A549 (cell line): ENCODE results near the gene RIPOR2. TPM values are rescaled to one million over a fixed set of nuclear protein-coding genes. Genes with fewer than 3 reads are reported as not detected.
A peak's percentile ranks its signal among the peaks of the same experiment; 100 is the strongest.

Source experiments
- ATAC-seq, 2 experiments: fragments of 200-7000 bp in 1 of 2; fragments of >200 bp in 1 of 2; cut with Nextera tagmentation in 1 of 2; cut with Tn5 transposase in 1 of 2; 3 replicates each; pipeline versions ENCODE4 v1.8.0 to v1.9.1; 2018 to 2020; ENCODE audit warnings: mild to moderate bottlenecking in 1 of 2, moderate library complexity in 1 of 2
- CTCF ChIA-PET: fragments of 300-600 bp; sonication (Branson Sonifier 250); formaldehyde crosslinking; extraction: SDS; loops from one replicate; lab custom pipeline; 2021; ENCODE audit warnings: antibody characterized with exemption, inconsistent platforms; lab: Yijun Ruan, JAX
- POLR2A ChIA-PET: fragments of 350-600 bp; formaldehyde crosslinking; extraction: SDS; loops from one replicate; lab custom pipeline; 2021; ENCODE audit warnings: antibody characterized with exemption, inconsistent platforms; lab: Yijun Ruan, JAX
- DNase-seq, 2 experiments: peaks; one replicate each; pipeline versions ENCODE4 v3.0.0 to v3.0.0-alpha.2; 2011 to 2016; ENCODE audit warnings: low read depth in 1 of 2, low spot score in 1 of 2
- FAIRE-seq: peaks from 2 replicates; lab custom pipeline; 2011; peaks lifted over from hg19 to GRCh38; lab: Jason Lieb, UNC
- H3K27ac ChIP-seq, 2 experiments: fragments of >200 bp; sonication (Bioruptor Twin); formaldehyde crosslinking; 3 replicates each; pipeline ENCODE4 v1.5.1; 2016 to 2017
- H3K4me1 ChIP-seq: fragments of >200 bp; sonication (Bioruptor Twin); formaldehyde crosslinking; 3 replicates; pipeline ENCODE4 v1.6.1; 2016
- H3K4me2 ChIP-seq: fragments of >200 bp; sonication (Bioruptor Twin); formaldehyde crosslinking; 3 replicates; pipeline ENCODE4 v1.6.1; 2016
- H3K4me3 ChIP-seq: fragments of >200 bp; sonication (Bioruptor Twin); formaldehyde crosslinking; 3 replicates; pipeline ENCODE4 v1.5.1; 2016
- H3K9me3 ChIP-seq: fragments of >200 bp; sonication (Bioruptor Twin); formaldehyde crosslinking; 3 replicates; pipeline ENCODE4 v1.6.1; 2016
- ATOH8 ChIP-seq: fragments of 250-450 bp; sonication (Bioruptor Pico); IDR thresholded peaks from 2 replicates; pipeline ENCODE4 v1.5.0; 2020; ENCODE audit warnings: low read depth, mild to moderate bottlenecking, moderate library complexity
- CBX2 ChIP-seq: fragments of 200-600 bp; sonication (generic); IDR thresholded peaks from 2 replicates; pipeline ENCODE4 v1.6.1; 2016; ENCODE audit warnings: low read depth, mild to moderate bottlenecking, borderline replicate concordance
- CBX8 ChIP-seq: fragments of 200-600 bp; sonication (generic); IDR thresholded peaks from 2 replicates; pipeline ENCODE4 v1.6.1; 2016
- CEBPB ChIP-seq, 2 experiments: fragments of >200 bp in 1 of 2; sonication (Bioruptor Twin) in 1 of 2; formaldehyde crosslinking in 1 of 2; IDR thresholded peaks; 2 replicates each; pipeline ENCODE4 v1.6.1; 2012 to 2016
- CHD2 ChIP-seq: fragments of 150-350 bp; IDR thresholded peaks from 2 replicates; pipeline ENCODE4 v1.6.1; 2014; ENCODE audit warnings: low read length; ENCODE audit not compliant: partially characterized antibody
- CHD4 ChIP-seq: fragments of 200-600 bp; sonication (generic); IDR thresholded peaks from 2 replicates; pipeline ENCODE4 v1.6.1; 2016; ENCODE audit warnings: antibody characterized with exemption, mild to moderate bottlenecking, borderline replicate concordance
- EHF ChIP-seq: fragments of 250-450 bp; sonication (Bioruptor Pico); IDR thresholded peaks from 2 replicates; pipeline ENCODE4 v1.5.0; 2020; ENCODE audit warnings: mild to moderate bottlenecking
- FOSB ChIP-seq: fragments of 250-450 bp; sonication (Bioruptor Pico); IDR thresholded peaks from 2 replicates; pipeline ENCODE4 v1.5.0; 2020; ENCODE audit warnings: mild to moderate bottlenecking, moderate library complexity
- FOSL2 ChIP-seq, 2 experiments: fragments of 450-650 bp in 1 of 2; fragments of >200 bp in 1 of 2; sonication (Bioruptor Twin) in 1 of 2; formaldehyde crosslinking; IDR thresholded peaks; 2 replicates each; pipeline versions ENCODE4 v1.5.0 to v1.6.1; 2016 to 2020; ENCODE audit warnings: mild to moderate bottlenecking in 1 of 2, moderate library complexity in 1 of 2
- FOXS1 ChIP-seq: fragments of 250-450 bp; sonication (Bioruptor Pico); IDR thresholded peaks from 2 replicates; pipeline ENCODE4 v1.5.0; 2020; ENCODE audit warnings: mild to moderate bottlenecking, moderate library complexity
- HEYL ChIP-seq: fragments of 250-450 bp; sonication (Bioruptor Pico); IDR thresholded peaks from 2 replicates; pipeline ENCODE4 v1.8.0; 2021; ENCODE audit warnings: mild to moderate bottlenecking, moderate library complexity
- HOXB13 ChIP-seq: fragments of 250-450 bp; sonication (Bioruptor Pico); IDR thresholded peaks from 2 replicates; pipeline ENCODE4 v1.5.0; 2020; ENCODE audit warnings: low read depth, mild to moderate bottlenecking, moderate library complexity
- HOXB5 ChIP-seq: fragments of 250-450 bp; sonication (Bioruptor Pico); IDR thresholded peaks from 2 replicates; pipeline ENCODE4 v1.5.0; 2020; ENCODE audit warnings: mild to moderate bottlenecking, moderate library complexity
- KDM5A ChIP-seq: fragments of 200-600 bp; sonication (generic); IDR thresholded peaks from 2 replicates; pipeline ENCODE4 v1.6.1; 2016; ENCODE audit warnings: antibody characterized with exemption, mild to moderate bottlenecking
- MAFK ChIP-seq: fragments of 450-650 bp; IDR thresholded peaks from 2 replicates; pipeline ENCODE4 v1.6.1; 2014; ENCODE audit not compliant: partially characterized antibody
- MAZ ChIP-seq: fragments of 150-350 bp; IDR thresholded peaks from 2 replicates; pipeline ENCODE4 v1.6.1; 2014; ENCODE audit warnings: antibody characterized with exemption, low read depth, low read length, borderline replicate concordance
- MYC ChIP-seq: IDR thresholded peaks from 2 replicates; pipeline ENCODE4 v1.6.1; 2012; ENCODE audit warnings: mild to moderate bottlenecking, inconsistent platforms, low read length, improper control_type of control experiment, borderline replicate concordance
- NFE2L2 ChIP-seq: fragments of 150-350 bp; conservative IDR thresholded peaks from 2 replicates; pipeline ENCODE4 v1.6.1; 2014; ENCODE audit warnings: low read length
- NR3C1 ChIP-seq: fragments of >200 bp; sonication (Bioruptor Twin); formaldehyde crosslinking; IDR thresholded peaks from 3 replicates; pipeline ENCODE4 v1.6.1; 2017
- PHF8 ChIP-seq: fragments of 200-600 bp; sonication (generic); IDR thresholded peaks from 2 replicates; pipeline ENCODE4 v1.6.1; 2016; ENCODE audit warnings: low read depth, mild to moderate bottlenecking, antibody characterized with exemption, moderate library complexity, borderline replicate concordance
- POLR2AphosphoS2 ChIP-seq: conservative IDR thresholded peaks from 2 replicates; pipeline ENCODE4 v1.6.1; 2012; ENCODE audit warnings: low read length, improper control_type of control experiment, inconsistent platforms
- RARB ChIP-seq: fragments of 250-450 bp; sonication (Bioruptor Pico); IDR thresholded peaks from 2 replicates; pipeline ENCODE4 v1.8.0; 2021; ENCODE audit warnings: mild to moderate bottlenecking, moderate library complexity
- RNF2 ChIP-seq: fragments of 200-600 bp; sonication (generic); IDR thresholded peaks from 2 replicates; pipeline ENCODE4 v1.6.1; 2016; ENCODE audit warnings: low read depth, mild to moderate bottlenecking, antibody characterized with exemption, moderate library complexity, borderline replicate concordance
- TFCP2L1 ChIP-seq: fragments of 250-450 bp; sonication (Bioruptor Pico); IDR thresholded peaks from 2 replicates; pipeline ENCODE4 v1.5.0; 2021; ENCODE audit warnings: mild to moderate bottlenecking
- TP53 ChIP-seq: fragments of 250-450 bp; sonication (Bioruptor Pico); IDR thresholded peaks from 2 replicates; pipeline ENCODE4 v1.5.0; 2021; ENCODE audit warnings: mild to moderate bottlenecking, moderate library complexity
- ZC3H11A ChIP-seq: fragments of 450-650 bp; IDR thresholded peaks from 2 replicates; pipeline ENCODE4 v1.6.1; 2014; ENCODE audit warnings: antibody characterized with exemption, mild to moderate bottlenecking
- ZNF302 ChIP-seq: fragments of 250-450 bp; sonication (Bioruptor Pico); IDR thresholded peaks from 2 replicates; pipeline ENCODE4 v1.9.0; 2021; ENCODE audit warnings: inconsistent platforms, mild to moderate bottlenecking, moderate library complexity
- WGBS: methylation state at CpG from one replicate; pipeline ENCODE4 v1.1.6; 2017; ENCODE audit errors: missing lambda C conversion rate; 5-methylcytosine and 5-hydroxymethylcytosine counted together
- polyA plus RNA-seq, 4 experiments: library from polyadenylated mRNA; depleted of rRNA in 3 of 4; stranded (reverse); fragments of >200 nt; fragmentation: RNase III in 1 of 4; extraction: RNeasy Plus Mini Kit Qiagen cat#74134 plus additional on column Dnase treatment in 1 of 4; gene quantifications; 2 replicates in 3 of 4; 3 replicates in 1 of 4; pipeline ENCODE4 v1.2.3, GENCODE V29; 2011 to 2017
- TF ChIP-seq, protein P1 (sequence below): fragments of 150-350 bp; IDR thresholded peaks from 2 replicates; pipeline ENCODE4 v1.6.1; 2014; ENCODE audit warnings: low read depth, mild to moderate bottlenecking, low read length
- TF ChIP-seq, protein P2 (sequence below): fragments of >200 bp; sonication (Bioruptor Twin); formaldehyde crosslinking; IDR thresholded peaks from 3 replicates; pipeline ENCODE4 v1.5.1; 2016
- TF ChIP-seq, protein P3 (sequence below): IDR thresholded peaks from 2 replicates; pipeline ENCODE4 v1.6.1; 2012

RIPOR2 gene
- polyA plus RNA-seq, 2 of the 4 experiments (the other 2 are of a cell fraction), result 0.01 TPM; not detected in 1

GRCh38 chr6:24807584-24807983 lies 128.2 kb downstream of the RIPOR2 start:
- ChIA-PET POLR2A (no interaction called here), CTCF (no interaction called here)
- DNase-seq, result no peak
- FAIRE-seq, result no peak
- ATAC-seq, result no peak
- peaks cover 10% of the 10 kb centered on the region for H3K4me1 ChIP-seq
- no peaks in the 10 kb centered on the region for H3K9me3 ChIP-seq
- 66% methylated on average over 3 of the region's 3 CpGs for WGBS
- TF ChIP-seq, protein P1, sequence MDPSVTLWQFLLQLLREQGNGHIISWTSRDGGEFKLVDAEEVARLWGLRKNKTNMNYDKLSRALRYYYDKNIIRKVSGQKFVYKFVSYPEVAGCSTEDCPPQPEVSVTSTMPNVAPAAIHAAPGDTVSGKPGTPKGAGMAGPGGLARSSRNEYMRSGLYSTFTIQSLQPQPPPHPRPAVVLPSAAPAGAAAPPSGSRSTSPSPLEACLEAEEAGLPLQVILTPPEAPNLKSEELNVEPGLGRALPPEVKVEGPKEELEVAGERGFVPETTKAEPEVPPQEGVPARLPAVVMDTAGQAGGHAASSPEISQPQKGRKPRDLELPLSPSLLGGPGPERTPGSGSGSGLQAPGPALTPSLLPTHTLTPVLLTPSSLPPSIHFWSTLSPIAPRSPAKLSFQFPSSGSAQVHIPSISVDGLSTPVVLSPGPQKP, result no peak
- no peak for TF ChIP-seq RNF2
- no peak for TF ChIP-seq TP53 (CRISPR knock-in tag)
- no peak for TF ChIP-seq TFCP2L1 (CRISPR knock-in tag)
- TF ChIP-seq RARB (CRISPR knock-in tag), result no peak
- H3K4me2 ChIP-seq, result no peak overlapping the region
- H3K4me3 ChIP-seq, result no peak overlapping the region
- H3K27ac ChIP-seq, result no peak overlapping the region

GRCh38 chr6:24802271-24803059 lies 133.3 kb downstream of the RIPOR2 start:
- peak overlapping the region in 1 of 2 experiments; percentile 42; a peak in 2 of 6 replicates for H3K27ac ChIP-seq

DNA sequence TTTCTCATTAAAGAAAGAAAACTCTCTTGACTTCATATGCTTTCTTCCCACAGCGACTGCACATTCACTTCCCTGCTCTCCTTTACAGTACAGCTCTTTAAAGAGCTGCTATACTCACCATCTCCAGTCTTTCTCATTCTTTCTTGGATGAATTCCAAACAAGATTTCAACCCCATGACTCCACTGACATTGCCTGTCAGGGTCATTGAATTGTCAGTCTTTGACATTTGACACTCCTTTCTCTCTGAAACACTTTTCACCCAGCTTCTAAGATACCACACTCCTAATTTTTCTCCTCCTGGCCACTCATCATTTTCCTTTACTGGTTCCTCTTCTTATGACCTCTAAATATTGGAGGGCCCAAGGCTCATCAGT lies 136.2 kb downstream of the RIPOR2 start:
- no peak for FAIRE-seq
- H3K27ac ChIP-seq, result no peak overlapping the region
- 81% methylated on average over 1 of the region's 1 CpG for WGBS
- H3K9me3 ChIP-seq, result no peaks in the 10 kb centered on the region
- ChIA-PET CTCF (no interaction called here), POLR2A (no interaction called here)
- ATAC-seq, result no peak
- H3K4me3 ChIP-seq, result no peak overlapping the region
- peaks cover 18% of the 10 kb centered on the region for H3K4me1 ChIP-seq
- no peak for DNase-seq
- no peak overlapping the region for H3K4me2 ChIP-seq
- no peak for TF ChIP-seq CEBPB (IDR thresholded peaks at IDR 0.05)
- no peak for TF ChIP-seq MAFK
- TF ChIP-seq CBX2, result no peak
- TF ChIP-seq FOSB (CRISPR knock-in tag), result no peak
- TF ChIP-seq NR3C1, result no peak
- no peak for TF ChIP-seq KDM5A
- TF ChIP-seq CHD2, result no peak
- TF ChIP-seq MYC, result no peak
- no peak for TF ChIP-seq ATOH8 (CRISPR knock-in tag)
- no peak for TF ChIP-seq EHF (CRISPR knock-in tag)
- TF ChIP-seq ZNF302 (CRISPR knock-in tag), result no peak
- no peak for TF ChIP-seq MAZ
- no peak for TF ChIP-seq PHF8
- TF ChIP-seq HEYL (CRISPR knock-in tag), result no peak
- no peak for TF ChIP-seq NFE2L2
- TF ChIP-seq TP53 (CRISPR knock-in tag), result no peak
- TF ChIP-seq ZC3H11A, result no peak
- no peak for TF ChIP-seq HOXB13 (CRISPR knock-in tag)

More at GRCh38 chr6:24802271-24803059, 133.3 kb downstream of the RIPOR2 start:
- no peak; a peak in 1 of 6 replicates for ATAC-seq
- no peak for TF ChIP-seq CBX8
- TF ChIP-seq CHD4, result no peak
- TF ChIP-seq FOXS1 (CRISPR knock-in tag), result no peak
- TF ChIP-seq NR3C1, result no peak
- no peak for TF ChIP-seq ATOH8 (CRISPR knock-in tag)
- TF ChIP-seq, protein P2, sequence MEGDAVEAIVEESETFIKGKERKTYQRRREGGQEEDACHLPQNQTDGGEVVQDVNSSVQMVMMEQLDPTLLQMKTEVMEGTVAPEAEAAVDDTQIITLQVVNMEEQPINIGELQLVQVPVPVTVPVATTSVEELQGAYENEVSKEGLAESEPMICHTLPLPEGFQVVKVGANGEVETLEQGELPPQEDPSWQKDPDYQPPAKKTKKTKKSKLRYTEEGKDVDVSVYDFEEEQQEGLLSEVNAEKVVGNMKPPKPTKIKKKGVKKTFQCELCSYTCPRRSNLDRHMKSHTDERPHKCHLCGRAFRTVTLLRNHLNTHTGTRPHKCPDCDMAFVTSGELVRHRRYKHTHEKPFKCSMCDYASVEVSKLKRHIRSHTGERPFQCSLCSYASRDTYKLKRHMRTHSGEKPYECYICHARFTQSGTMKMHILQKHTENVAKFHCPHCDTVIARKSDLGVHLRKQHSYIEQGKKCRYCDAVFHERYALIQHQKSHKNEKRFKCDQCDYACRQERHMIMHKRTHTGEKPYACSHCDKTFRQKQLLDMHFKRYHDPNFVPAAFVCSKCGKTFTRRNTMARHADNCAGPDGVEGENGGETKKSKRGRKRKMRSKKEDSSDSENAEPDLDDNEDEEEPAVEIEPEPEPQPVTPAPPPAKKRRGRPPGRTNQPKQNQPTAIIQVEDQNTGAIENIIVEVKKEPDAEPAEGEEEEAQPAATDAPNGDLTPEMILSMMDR, result no peak
- no peak for TF ChIP-seq FOSL2 (IDR thresholded peaks at IDR 0.05)
- TF ChIP-seq FOSL2 (CRISPR knock-in tag; IDR thresholded peaks at IDR 0.05), result no peak
- no peak for TF ChIP-seq POLR2AphosphoS2
- TF ChIP-seq, protein P3, sequence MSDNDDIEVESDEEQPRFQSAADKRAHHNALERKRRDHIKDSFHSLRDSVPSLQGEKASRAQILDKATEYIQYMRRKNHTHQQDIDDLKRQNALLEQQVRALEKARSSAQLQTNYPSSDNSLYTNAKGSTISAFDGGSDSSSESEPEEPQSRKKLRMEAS, result no peak
- no peak for TF ChIP-seq HOXB5 (CRISPR knock-in tag)
- H3K9me3 ChIP-seq, result no peaks in the 10 kb centered on the region
- no peak overlapping the region for H3K4me3 ChIP-seq
- H3K4me1 ChIP-seq, result peaks cover 18% of the 10 kb centered on the region
- CTCF ChIA-PET, result no interaction called here
- WGBS, result 70% methylated on average over 6 of the region's 8 CpGs
- POLR2A ChIA-PET, result interaction anchor here (0.6 to 0.7 kb wide), 2 partner anchors 18 to 307 kb away, joined by 7 to 9 read pairs; no protein-coding TSS in a partner anchor
- peak overlapping the region; percentile 40 for H3K4me2 ChIP-seq
- FAIRE-seq, result no peak
- no peak for DNase-seq
